Spinal cord (tissue), 10 donors: ENCODE measurements around the gene TBC1D22A. TPM values are rescaled to one million over a fixed set of nuclear protein-coding genes. Genes with fewer than 3 reads are reported as not detected.
A peak's percentile ranks its signal among the peaks of the same experiment; 100 is the strongest.

ENCODE experiments used
- DNase-seq, 6 donors: peaks; one replicate each; pipeline versions ENCODE4 v3.0.0 to v3.0.0-alpha.2; 2013 to 2015; ENCODE audit warnings: low spot score in 6 of 6, low read depth in 4 of 6
- H3K27ac ChIP-seq: one replicate; pipeline ENCODE4 v1.5.1; 2013; ENCODE audit warnings: low read depth, low read length, control low read depth
- H3K27me3 ChIP-seq: one replicate; pipeline ENCODE4 v1.6.1; 2013; ENCODE audit warnings: low read length; ENCODE audit not compliant: control insufficient read depth, insufficient read depth
- H3K36me3 ChIP-seq: one replicate; pipeline ENCODE4 v1.6.1; 2013; ENCODE audit warnings: low read length; ENCODE audit not compliant: control insufficient read depth, insufficient read depth
- H3K4me1 ChIP-seq: one replicate; pipeline ENCODE4 v1.6.1; 2013; ENCODE audit warnings: low read length; ENCODE audit not compliant: control insufficient read depth, insufficient read depth
- H3K4me3 ChIP-seq: one replicate; pipeline ENCODE4 v1.5.1; 2013; ENCODE audit warnings: low read depth, low read length, control low read depth
- H3K9me3 ChIP-seq: one replicate; pipeline ENCODE4 v1.6.1; 2013; ENCODE audit warnings: low read length; ENCODE audit not compliant: control insufficient read depth, insufficient read depth
- WGBS: methylation state at CpG from one replicate; pipeline ENCODE4 v1.1.5; 2013; ENCODE audit warnings: missing lambda C conversion rate; ENCODE audit not compliant: insufficient coverage; 5-methylcytosine and 5-hydroxymethylcytosine counted together
- polyA plus RNA-seq, 2 donors: library from polyadenylated mRNA; unstranded; fragments of 120-200 nt; gene quantifications; one replicate each; pipeline ENCODE4 v1.2.1, GENCODE V29; 2013; ENCODE audit not compliant: insufficient read length in 2 of 2
- total RNA-seq, 2 donors: library from RNA; depleted of rRNA in 1 of 2; stranded (reverse); fragments of 120-200 nt in 1 of 2; fragments of >200 nt in 1 of 2; gene quantifications; one replicate each; pipeline versions ENCODE4 v1.2.3 to v1.2.4, GENCODE V29; 2013 to 2014
- donor health status: healthy.

The TBC1D22A gene
- total and polyA plus RNA-seq, 4 donors = 7.1 to 14.6 (median 10.8) TPM

GRCh38 chr22:46841522-46841921 lies 79.1 kb downstream of the TBC1D22A start:
- H3K4me1 ChIP-seq = peaks cover 17% of the 10 kb centered on the region
- 100% methylated on average over 2 of the region's 3 CpGs for WGBS

GRCh38 chr22:46842606-46843005 lies 80.2 kb downstream of the TBC1D22A start:
- DNase-seq = no peak

More at GRCh38 chr22:46841522-46841921, 79.1 kb downstream of the TBC1D22A start:
- Histone ChIP-seq H3K4me3 (no peak overlapping the region), H3K9me3 (no peaks in the 10 kb centered on the region), H3K27me3 (no peaks in the 10 kb centered on the region), H3K36me3 (peaks cover 2% of the 10 kb centered on the region), H3K27ac (no peak overlapping the region)
- no peak for DNase-seq

GRCh38 chr22:46843821-46844255 lies 81.4 kb downstream of the TBC1D22A start:
- peaks cover 2% of the 10 kb centered on the region for H3K36me3 ChIP-seq
- no peak for DNase-seq
- WGBS = 69% methylated on average over 9 of the region's 10 CpGs
- H3K27me3 ChIP-seq = no peaks in the 10 kb centered on the region
- no peak overlapping the region for H3K4me3 ChIP-seq
- no peaks in the 10 kb centered on the region for H3K9me3 ChIP-seq
- H3K27ac ChIP-seq = no peak overlapping the region
- peaks cover 17% of the 10 kb centered on the region for H3K4me1 ChIP-seq

More at GRCh38 chr22:46842606-46843005, 80.2 kb downstream of the TBC1D22A start:
- Histone ChIP-seq H3K4me3 (no peak overlapping the region), H3K27me3 (no peaks in the 10 kb centered on the region), H3K27ac (no peak overlapping the region), H3K9me3 (no peaks in the 10 kb centered on the region), H3K4me1 (peaks cover 17% of the 10 kb centered on the region), H3K36me3 (peaks cover 2% of the 10 kb centered on the region)
- 94% methylated on average over 10 of the region's 11 CpGs for WGBS

GRCh38 chr22:46844606-46845210 lies 82.3 kb downstream of the TBC1D22A start:
- Histone ChIP-seq H3K27me3 (no peaks in the 10 kb centered on the region), H3K4me3 (no peak overlapping the region), H3K4me1 (peaks cover 17% of the 10 kb centered on the region), H3K36me3 (peaks cover 2% of the 10 kb centered on the region), H3K27ac (no peak overlapping the region), H3K9me3 (no peaks in the 10 kb centered on the region)
- WGBS = 79% methylated on average over 8 of the region's 11 CpGs
- no peak for DNase-seq

GRCh38 chr22:46845296-46846149 lies 83.1 kb downstream of the TBC1D22A start:
- DNase-seq = peak; percentile 56 to 95 (median 62)
- Histone ChIP-seq H3K9me3 (no peaks in the 10 kb centered on the region), H3K4me1 (peaks cover 17% of the 10 kb centered on the region), H3K36me3 (peaks cover 2% of the 10 kb centered on the region), H3K27me3 (no peaks in the 10 kb centered on the region), H3K4me3 (no peak overlapping the region), H3K27ac (no peak overlapping the region)
- WGBS = 8% methylated on average over 11 of the region's 17 CpGs

GRCh38 chr22:46846150-46846831 lies 83.8 kb downstream of the TBC1D22A start:
- H3K27ac ChIP-seq = no peak overlapping the region
- H3K9me3 ChIP-seq = no peaks in the 10 kb centered on the region
- peaks cover 17% of the 10 kb centered on the region for H3K4me1 ChIP-seq
- H3K36me3 ChIP-seq = peaks cover 5% of the 10 kb centered on the region
- no peak overlapping the region for H3K4me3 ChIP-seq
- no peak for DNase-seq
- no peaks in the 10 kb centered on the region for H3K27me3 ChIP-seq
- 91% methylated on average over 14 of the region's 17 CpGs for WGBS

GRCh38 chr22:46846832-46847355 lies 84.4 kb downstream of the TBC1D22A start:
- Histone ChIP-seq H3K27ac (no peak overlapping the region), H3K36me3 (peaks cover 9% of the 10 kb centered on the region), H3K27me3 (no peaks in the 10 kb centered on the region), H3K4me1 (peaks cover 17% of the 10 kb centered on the region), H3K4me3 (no peak overlapping the region), H3K9me3 (no peaks in the 10 kb centered on the region)
- DNase-seq = no peak
- 88% methylated on average over 12 of the region's 12 CpGs for WGBS

- DNase-seq = no peak
- no peak overlapping the region for H3K4me3 ChIP-seq
- peaks cover 14% of the 10 kb centered on the region for H3K36me3 ChIP-seq
- WGBS = 88% methylated on average over 11 of the region's 11 CpGs
- H3K9me3 ChIP-seq = no peaks in the 10 kb centered on the region
- peaks cover 17% of the 10 kb centered on the region for H3K4me1 ChIP-seq
- no peaks in the 10 kb centered on the region for H3K27me3 ChIP-seq
- H3K27ac ChIP-seq = no peak overlapping the region
Measured at GRCh38 chr22:46848197-46848596, 85.7 kb downstream of the TBC1D22A start.

- DNase-seq = no peak
- H3K27me3 ChIP-seq = no peaks in the 10 kb centered on the region
- peaks cover 14% of the 10 kb centered on the region for H3K36me3 ChIP-seq
- no peaks in the 10 kb centered on the region for H3K9me3 ChIP-seq
- H3K4me3 ChIP-seq = no peak overlapping the region
- H3K27ac ChIP-seq = no peak overlapping the region
- 82% methylated on average over 6 of the region's 6 CpGs for WGBS
- H3K4me1 ChIP-seq = peaks cover 17% of the 10 kb centered on the region
Measured at GRCh38 chr22:46849101-46849500, 86.7 kb downstream of the TBC1D22A start.
